NCI-H69 (cell line): ENCODE measurements around the gene PGM1.

Experiments used
- DNase-seq: peaks from one replicate; lab custom pipeline; 2025; lab: John Stamatoyannopoulos, UW

Gene PGM1

GRCh38 chr1:63601061-63601460 lies 7.8 kb downstream of the PGM1 start:
- DNase-seq = no peak

GRCh38 chr1:63601463-63601862 lies 8.3 kb downstream of the PGM1 start:
- peak; percentile 29 for DNase-seq

DNA sequence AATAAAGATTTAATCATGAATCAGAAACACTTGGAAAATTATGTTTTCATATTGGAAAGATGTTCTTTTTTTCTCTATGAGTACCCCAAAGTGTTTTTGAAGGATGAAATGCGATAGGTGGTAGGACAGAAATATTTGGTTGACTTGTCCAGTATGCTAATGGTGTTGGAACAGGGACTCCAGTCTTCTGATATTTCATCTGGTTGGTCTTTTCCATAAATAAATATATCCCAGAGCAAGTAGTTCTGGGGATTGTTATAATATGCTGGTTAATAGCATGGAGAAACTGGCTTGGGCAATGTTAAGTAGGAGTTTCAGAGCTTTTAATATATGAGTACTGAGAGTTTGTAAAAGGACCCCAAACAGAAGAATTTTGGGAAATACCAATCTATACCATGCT lies 8.7 kb downstream of the PGM1 start:
- DNase-seq = no peak

DNA sequence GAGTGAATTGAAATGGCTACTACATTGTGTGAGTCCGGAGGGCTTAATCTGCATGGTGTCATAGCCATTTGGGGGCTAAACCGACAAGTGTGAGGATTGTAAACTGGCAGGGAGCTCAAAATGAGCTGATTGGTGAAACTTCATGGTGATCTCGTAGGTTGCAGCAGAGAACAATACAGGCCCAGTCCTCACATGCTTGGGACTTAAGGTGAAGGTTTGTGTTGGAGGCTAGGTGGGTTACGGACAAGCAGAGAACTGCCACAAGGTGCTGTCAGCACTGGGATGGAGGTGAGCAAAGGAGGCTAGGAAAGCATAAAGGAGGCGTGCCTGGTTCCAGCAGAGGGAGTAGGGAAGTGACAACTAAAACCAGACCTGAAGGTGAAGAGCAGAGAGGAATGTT lies 9.4 kb downstream of the PGM1 start:
- no peak for DNase-seq

DNA sequence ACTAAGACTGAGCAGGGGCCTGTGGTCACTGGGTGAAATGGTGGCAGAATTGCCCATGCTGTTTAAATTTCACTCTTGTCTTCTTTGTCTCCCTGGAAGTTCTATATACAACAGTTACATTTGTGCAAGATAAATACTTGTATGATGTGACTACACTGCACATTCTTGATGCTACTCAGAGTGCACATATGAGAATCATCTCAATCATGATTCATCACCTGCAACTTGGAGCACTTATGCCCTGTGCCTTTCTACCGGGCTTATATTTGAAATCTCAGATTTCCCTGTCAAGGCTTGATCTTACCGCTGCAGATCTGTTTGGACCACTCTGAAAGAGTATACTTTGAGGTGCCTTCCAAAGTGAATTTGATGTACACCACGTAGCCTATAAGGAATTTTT lies 10.6 kb downstream of the PGM1 start:
- no peak for DNase-seq

DNA sequence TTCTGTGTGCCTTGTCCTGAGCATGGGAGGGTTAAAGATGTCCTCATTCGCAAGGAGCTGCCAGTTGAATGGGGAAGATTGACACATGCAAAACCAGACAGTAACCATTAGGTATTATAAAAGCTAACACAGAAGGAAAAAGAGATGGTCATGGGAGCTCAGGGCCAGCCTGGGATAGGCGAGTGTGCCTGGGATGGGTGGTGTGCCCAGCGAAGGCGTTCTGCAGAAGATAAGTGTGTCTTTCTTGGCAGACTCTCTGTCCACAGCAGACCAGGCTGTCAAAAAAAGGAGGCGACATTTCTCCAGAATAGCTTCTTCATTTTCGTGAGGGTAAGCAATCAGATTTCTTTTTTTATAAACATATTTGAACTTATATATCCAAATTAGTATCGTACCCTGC lies 14.1 kb downstream of the PGM1 start:
- DNase-seq = no peak

- DNase-seq = no peak
Measured at GRCh38 chr1:63611231-63611630, 18.0 kb downstream of the PGM1 start.

DNA sequence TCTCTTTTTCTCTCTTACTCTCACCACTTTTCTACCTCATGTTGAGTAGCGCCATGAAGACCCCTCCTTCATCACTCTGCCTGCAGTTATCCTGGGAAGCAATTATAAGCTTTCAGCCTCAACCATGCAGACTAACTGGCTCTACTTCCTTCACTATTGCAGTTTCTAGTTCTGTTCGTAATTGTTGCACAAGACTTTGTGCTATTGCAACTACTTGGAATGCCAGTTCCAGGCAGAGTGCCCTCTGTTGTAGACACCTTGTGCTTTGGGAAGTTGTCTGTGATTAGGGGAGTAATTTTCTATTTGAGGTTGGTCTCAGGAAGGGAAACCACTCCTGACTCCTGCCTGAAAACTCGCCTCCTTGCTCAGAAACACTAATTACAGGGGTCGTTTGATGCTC lies 19.4 kb downstream of the PGM1 start:
- peak; percentile 11 for DNase-seq

DNA sequence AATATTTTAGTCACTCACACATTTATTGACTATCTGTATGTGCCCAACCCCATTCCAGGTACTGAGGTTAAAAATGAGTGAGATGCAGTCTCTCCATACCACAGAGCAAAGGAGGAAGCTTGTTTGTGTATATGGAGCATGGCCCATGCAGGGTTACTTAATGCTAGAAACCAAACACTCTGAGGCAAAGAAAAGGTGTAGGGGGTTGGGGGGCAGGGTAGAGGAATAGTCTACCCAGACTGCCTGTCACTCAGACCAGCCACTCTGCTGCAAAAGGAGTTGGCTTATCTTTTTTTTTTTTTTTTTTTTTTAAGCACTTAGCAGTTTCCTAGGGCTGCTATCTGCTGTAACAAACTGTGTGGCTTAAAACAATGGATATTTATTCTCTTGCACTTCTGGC lies 19.8 kb downstream of the PGM1 start:
- no peak for DNase-seq

GRCh38 chr1:63615768-63616420 lies 22.7 kb downstream of the PGM1 start:
- peak; percentile 59 for DNase-seq

- no peak for DNase-seq
Measured at GRCh38 chr1:63617450-63617849, 24.2 kb downstream of the PGM1 start.

- no peak for DNase-seq
Measured at GRCh38 chr1:63618011-63618410, 24.8 kb downstream of the PGM1 start.

DNA sequence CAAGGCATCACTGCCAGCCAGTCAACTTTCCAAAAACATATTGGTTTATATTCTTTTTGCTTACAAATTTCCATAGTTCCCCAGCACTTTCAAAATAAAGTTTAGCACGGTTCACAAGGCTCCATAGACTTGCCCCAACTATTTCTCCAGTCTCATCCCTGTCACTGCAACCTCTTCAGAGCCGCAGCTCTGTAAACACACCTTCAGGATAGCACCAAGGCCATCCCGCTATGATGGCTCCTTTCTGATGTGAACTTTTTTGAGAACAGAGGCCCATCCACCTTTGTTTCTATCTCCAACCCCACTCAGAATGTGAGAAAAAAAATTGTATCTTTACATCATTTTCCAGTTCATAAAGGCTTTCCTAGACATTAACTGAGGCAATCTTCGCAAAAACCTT lies 26.3 kb downstream of the PGM1 start:
- no peak for DNase-seq

- DNase-seq = no peak
Measured at GRCh38 chr1:63620671-63621070, 27.5 kb downstream of the PGM1 start.

DNA sequence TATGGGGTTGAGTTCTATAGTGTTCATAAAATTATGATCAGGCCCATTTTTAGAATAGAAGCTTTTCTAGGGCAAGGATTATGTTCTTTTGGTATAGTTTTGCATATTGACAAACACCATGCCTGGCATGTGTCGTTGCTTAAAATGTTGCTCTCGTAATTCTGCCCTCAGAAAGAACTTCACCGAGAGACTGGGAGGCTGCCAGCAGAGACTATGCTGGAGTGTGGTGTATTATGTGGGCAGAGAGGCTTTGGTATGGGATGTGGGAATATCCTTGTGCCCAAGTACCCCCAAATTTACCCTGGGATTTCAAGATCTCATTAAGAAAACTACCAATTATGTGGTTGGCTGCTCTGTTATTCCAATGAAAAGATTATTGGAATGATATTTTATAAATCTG lies 27.9 kb downstream of the PGM1 start:
- DNase-seq = no peak

DNA sequence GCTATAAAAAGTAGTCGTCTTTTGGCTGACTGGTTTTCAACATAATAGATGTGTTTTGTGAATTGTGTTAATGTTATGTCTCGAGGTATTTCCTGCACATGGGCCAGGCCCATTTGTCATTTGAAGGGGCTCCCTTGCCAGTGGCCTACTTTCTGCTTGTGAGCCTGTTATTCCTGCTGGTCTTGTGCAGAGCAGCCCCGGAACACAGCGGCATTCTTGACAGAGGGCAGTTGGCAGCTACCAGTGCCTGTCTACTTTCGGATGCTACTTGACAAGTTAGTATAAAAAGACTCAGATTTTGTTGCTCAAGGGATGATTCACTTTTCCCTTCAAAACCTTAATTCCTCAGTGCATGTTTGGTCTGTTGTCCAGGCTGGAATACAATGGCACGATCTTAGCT lies 28.5 kb downstream of the PGM1 start:
- no peak for DNase-seq

- DNase-seq = peak; percentile 7
Measured at GRCh38 chr1:63622849-63623566, 29.8 kb downstream of the PGM1 start.

- DNase-seq = no peak
Measured at GRCh38 chr1:63623952-63624351, 30.7 kb downstream of the PGM1 start.

GRCh38 chr1:63624911-63625310 lies 31.7 kb downstream of the PGM1 start:
- no peak for DNase-seq

- no peak for DNase-seq
Measured at GRCh38 chr1:63626222-63626621, 33.0 kb downstream of the PGM1 start.

- DNase-seq = no peak
Measured at GRCh38 chr1:63628607-63629006, 35.4 kb downstream of the PGM1 start.

DNA sequence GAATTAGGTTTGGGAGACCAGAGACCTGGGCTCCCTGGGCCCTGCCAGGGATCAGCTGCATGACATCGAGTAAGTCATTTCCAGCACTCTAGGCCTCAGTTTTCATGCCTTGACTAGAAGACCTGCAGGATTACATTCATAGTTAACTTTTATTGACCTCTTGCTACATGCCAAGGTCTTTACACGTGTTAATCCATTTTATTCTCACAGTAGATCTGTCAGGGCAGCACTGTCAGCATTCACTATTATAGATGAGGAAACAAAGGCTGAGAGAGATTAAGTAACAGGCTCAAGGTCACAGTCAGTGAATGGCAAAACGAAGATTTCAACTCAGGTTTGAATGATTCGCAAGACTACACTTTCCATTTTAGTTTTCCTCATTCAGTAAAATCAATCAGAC lies 37.0 kb downstream of the PGM1 start:
- DNase-seq = no peak

- no peak for DNase-seq
Measured at GRCh38 chr1:63630666-63631065, 37.5 kb downstream of the PGM1 start.

GRCh38 chr1:63632110-63632509 lies 38.9 kb downstream of the PGM1 start:
- no peak for DNase-seq
